GM12872 (cell line): Measurements from ENCODE around the gene CATSPERE.

Experiments
- CTCF ChIP-seq: IDR thresholded peaks from 3 replicates; pipeline ENCODE4 v1.5.1; 2011; ENCODE audit warnings: low read depth, mild to moderate bottlenecking, low read length, moderate library complexity; ENCODE audit not compliant: insufficient read depth

CATSPERE gene

DNA sequence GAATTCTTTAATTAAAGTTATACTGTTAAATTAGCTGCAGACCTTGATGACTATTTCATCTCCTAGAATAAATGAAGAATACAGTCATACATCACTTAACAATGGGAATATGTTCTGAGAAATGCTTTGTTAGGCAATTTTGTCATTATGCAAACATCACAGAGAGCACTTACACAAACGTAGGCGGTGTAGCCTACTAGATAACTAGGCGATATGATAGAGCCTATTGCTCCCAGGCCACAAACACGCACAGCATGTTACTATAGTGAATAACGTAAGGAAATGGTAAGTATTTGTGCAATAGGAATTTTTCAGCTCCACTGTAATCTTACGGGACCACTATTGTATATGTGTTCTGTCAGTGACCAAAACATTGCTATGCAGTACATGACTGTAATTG is 154.2 kb downstream of the CATSPERE start:
- TF ChIP-seq CTCF: no peak

DNA sequence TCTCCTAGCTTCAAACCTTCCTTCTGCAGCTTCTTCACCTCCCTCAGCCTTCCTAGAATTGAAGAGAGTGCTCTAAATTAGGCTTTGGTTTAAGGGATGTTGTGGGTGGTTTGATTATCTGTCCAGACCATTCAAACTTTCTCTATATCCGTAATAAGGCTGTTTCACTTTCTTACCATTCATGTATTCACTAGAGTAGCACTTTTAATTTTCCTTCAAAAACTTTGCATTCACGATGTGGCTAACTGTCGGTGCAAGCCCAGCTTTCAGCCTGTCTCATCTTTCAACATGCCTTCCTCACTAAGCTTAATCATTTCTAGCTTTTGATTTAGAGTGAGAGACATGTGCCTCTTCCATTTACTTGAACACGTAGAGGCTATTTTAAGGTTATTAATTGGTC is 165.6 kb downstream of the CATSPERE start:
- TF ChIP-seq CTCF: no peak

DNA sequence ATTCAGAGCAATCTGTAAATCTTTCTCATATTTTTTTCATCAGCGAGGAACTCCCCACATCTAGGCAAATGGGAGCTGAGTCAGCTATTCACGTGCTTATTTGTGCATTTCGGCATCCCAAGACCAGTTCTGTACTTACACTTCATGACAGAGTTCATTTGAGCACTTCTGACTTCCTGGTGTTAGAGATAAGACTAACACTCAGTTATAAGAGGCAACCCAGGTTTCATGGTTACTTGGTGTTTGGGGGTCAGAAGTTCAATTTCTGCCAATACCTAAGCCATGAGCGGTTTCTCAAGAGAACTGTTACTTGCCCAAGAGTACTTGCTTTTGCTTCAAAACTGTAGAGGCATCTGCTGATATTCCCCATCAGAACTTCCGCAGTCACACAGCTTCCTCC is 167.7 kb downstream of the CATSPERE start:
- TF ChIP-seq CTCF: no peak

GRCh38 chr1:244633140-244633539 is 172.1 kb downstream of the CATSPERE start:
- no peak for TF ChIP-seq CTCF

- no peak for TF ChIP-seq CTCF
Measured at GRCh38 chr1:244634546-244634945, 173.5 kb downstream of the CATSPERE start.

DNA sequence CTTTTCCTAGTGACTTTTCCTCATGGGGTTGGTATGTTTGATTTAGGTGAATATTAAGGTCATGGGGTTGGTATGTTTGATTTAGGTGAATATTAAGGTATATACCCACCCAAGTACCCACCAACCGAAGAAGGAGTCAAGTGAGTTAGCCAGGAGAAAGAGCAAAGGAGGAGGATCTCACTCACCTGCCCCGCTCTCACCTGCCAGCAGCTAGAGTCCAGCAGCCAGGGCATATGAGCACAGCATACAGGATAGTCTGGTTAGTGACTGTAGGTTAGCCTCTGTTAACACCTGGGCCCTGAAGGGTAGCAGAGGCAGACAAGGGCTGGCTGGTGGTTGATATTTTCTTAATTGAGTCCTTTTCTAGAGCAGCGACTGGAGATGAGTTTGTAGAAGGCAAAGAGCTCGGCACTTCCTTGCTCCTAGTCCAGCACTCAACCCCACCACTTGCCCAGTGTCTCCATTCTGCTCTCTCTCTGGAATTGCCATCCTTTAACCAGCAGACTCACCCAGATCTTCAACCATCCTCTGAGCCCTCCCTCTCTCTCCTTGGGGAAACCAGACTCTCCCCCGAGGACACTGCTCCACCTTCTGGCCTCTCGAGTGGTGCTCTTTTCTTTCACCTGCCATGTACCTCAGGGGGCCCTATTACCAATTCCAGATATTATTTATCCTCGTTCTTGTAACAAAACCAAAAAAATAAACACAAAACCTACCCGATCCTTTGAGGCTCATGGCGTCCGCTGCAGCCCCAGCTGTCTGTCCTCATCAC is 175.6 kb downstream of the CATSPERE start:
- TF ChIP-seq CTCF: no peak

- TF ChIP-seq CTCF: no peak
Measured at GRCh38 chr1:244639561-244639960, 178.5 kb downstream of the CATSPERE start.
